GM12875 (cell line): ENCODE results near the gene VWC2.

Experiments
- H3K4me3 ChIP-seq: one replicate; pipeline ENCODE4 v1.5.1; 2011; ENCODE audit warnings: low read depth, low read length, control low read depth
- TF ChIP-seq, protein P1 (sequence below): IDR thresholded peaks from 2 replicates; pipeline ENCODE4 v1.5.1; 2011; ENCODE audit warnings: low read depth, mild to moderate bottlenecking, control low read depth, inconsistent platforms, low read length, moderate library complexity, borderline replicate concordance; ENCODE audit not compliant: insufficient read depth

The VWC2 gene

DNA sequence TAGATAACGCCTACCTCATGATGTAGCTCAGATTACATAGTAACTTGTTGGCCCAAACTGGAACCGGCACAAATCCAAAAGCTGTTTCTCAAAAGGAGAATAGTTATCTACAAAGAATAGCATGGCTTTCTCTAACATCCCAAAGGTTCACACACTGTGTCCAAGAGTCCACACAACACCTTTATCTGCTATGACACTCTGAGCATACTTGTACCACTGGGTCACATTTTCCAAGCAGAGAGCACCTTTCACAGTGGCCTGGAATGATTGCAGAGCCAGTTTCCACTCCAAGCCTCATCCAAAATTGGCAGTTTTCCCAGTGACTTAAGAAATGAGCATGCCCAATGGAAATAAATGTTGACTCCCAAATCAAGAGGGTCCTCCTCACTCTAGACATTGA is 155.3 kb downstream of the VWC2 start:
- TF ChIP-seq, protein P1, sequence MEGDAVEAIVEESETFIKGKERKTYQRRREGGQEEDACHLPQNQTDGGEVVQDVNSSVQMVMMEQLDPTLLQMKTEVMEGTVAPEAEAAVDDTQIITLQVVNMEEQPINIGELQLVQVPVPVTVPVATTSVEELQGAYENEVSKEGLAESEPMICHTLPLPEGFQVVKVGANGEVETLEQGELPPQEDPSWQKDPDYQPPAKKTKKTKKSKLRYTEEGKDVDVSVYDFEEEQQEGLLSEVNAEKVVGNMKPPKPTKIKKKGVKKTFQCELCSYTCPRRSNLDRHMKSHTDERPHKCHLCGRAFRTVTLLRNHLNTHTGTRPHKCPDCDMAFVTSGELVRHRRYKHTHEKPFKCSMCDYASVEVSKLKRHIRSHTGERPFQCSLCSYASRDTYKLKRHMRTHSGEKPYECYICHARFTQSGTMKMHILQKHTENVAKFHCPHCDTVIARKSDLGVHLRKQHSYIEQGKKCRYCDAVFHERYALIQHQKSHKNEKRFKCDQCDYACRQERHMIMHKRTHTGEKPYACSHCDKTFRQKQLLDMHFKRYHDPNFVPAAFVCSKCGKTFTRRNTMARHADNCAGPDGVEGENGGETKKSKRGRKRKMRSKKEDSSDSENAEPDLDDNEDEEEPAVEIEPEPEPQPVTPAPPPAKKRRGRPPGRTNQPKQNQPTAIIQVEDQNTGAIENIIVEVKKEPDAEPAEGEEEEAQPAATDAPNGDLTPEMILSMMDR = no peak
- no peak overlapping the region for H3K4me3 ChIP-seq

DNA sequence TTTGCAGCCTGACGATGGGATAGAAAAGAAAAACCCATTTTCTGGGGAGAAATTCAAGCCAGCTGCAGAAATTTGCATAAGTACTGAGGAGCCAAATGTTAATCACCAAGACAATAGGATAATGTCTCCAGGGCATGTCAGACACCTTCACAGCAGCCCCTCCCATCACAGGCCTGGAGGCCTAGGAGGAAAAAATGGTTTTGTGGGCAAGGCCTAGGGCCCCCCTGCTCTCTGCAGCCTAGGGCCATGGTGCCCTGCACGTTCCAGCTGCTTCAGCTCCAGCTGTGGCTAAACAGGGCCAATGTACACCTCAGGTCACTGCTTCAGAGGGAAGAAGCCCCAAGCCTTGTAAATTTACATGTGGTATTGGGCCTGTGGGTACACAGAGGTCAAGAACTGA is 158.2 kb downstream of the VWC2 start:
- H3K4me3 ChIP-seq = no peak overlapping the region
- TF ChIP-seq, protein P1 = no peak

DNA sequence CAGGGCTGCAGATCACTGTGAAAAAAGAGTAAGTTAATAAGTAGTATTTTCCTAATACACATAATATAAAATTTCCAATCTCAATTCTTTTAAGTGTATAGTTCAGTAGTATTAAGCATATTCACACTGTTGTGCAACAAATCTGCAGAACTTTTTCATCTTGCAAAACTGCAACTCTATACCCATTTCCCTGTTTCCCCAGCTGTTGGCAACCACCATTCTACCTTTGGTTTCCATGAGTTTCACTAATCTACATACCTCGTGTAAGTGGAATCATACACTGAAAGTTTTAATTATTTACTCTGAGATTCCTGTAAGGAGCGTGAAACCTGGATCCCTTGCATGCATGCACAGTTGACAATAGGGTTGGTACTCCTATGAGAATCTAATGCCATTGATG is 164.2 kb downstream of the VWC2 start:
- TF ChIP-seq, protein P1 = no peak
- H3K4me3 ChIP-seq = no peak overlapping the region
